ENCODE data around the gene TEDC2. TPM values are rescaled to one million over a fixed set of nuclear protein-coding genes. Genes with fewer than 3 reads are reported as not detected.

Gene TEDC2
- total RNA-seq, 1 donor from 2014 or later: 29.1 TPM

- H3K4me3 Mint-ChIP-seq: peak overlapping the region; percentile 27
- Histone ChIP-seq H3K9ac (no peak overlapping the region), H3K27me3 (peaks cover 2% of the 10 kb centered on the region), H3F3A (ENCODE audit: low read depth) (peaks cover 53% of the 10 kb centered on the region), H3K79me2 (ENCODE audit: low read depth) (peaks cover 9% of the 10 kb centered on the region), H3K36me3 (no peaks in the 10 kb centered on the region), H3K27ac (no peak overlapping the region), H3K4me3 (no peak overlapping the region), H2AFZ (replicated peaks) (no peak overlapping the region), H3K4me2 (no peak overlapping the region), H3K4me1 (peaks cover 30% of the 10 kb centered on the region), H3K9me3 (ENCODE audit: low read depth) (no peaks in the 10 kb centered on the region), H4K20me1 (ENCODE audit: low read depth) (peaks cover 15% of the 10 kb centered on the region)
- H3K4me1 Mint-ChIP-seq: peaks cover 16% of the 10 kb centered on the region
- TF ChIP-seq EZH2phosphoT487 (IDR thresholded peaks at IDR 0.05): no peak
- TF ChIP-seq CTCF (IDR thresholded peaks at IDR 0.05): peak; percentile 46
- peaks cover 3% of the 10 kb centered on the region for H3K36me3 Mint-ChIP-seq
- H3K27me3 Mint-ChIP-seq (ENCODE audit: insufficient read depth, low read depth): peaks cover 19% of the 10 kb centered on the region
- H3K9me3 Mint-ChIP-seq: no peaks in the 10 kb centered on the region
- peak; percentile 57 for DNase-seq (ENCODE audit: low spot score)
- no peak overlapping the region for H3K27ac Mint-ChIP-seq
Observed at GRCh38 chr16:2465653-2466415, 5.9 kb downstream of the TEDC2 start.

GRCh38 chr16:2466667-2467527 is 7.0 kb downstream of the TEDC2 start:
- Histone ChIP-seq H3F3A (ENCODE audit: low read depth) (peaks cover 59% of the 10 kb centered on the region), H3K4me3 (peak overlapping the region; percentile 47), H3K9ac (no peak overlapping the region), H2AFZ (replicated peaks) (no peak overlapping the region), H3K79me2 (ENCODE audit: low read depth) (no peaks in the 10 kb centered on the region), H3K9me3 (ENCODE audit: low read depth) (no peaks in the 10 kb centered on the region), H3K27ac (no peak overlapping the region), H3K4me2 (peak overlapping the region; percentile 92), H4K20me1 (ENCODE audit: low read depth) (peaks cover 6% of the 10 kb centered on the region), H3K36me3 (no peaks in the 10 kb centered on the region), H3K27me3 (peaks cover 13% of the 10 kb centered on the region), H3K4me1 (peaks cover 38% of the 10 kb centered on the region)
- TF ChIP-seq EZH2phosphoT487 (IDR thresholded peaks at IDR 0.05) (no peak), EZH2 (IDR thresholded peaks at IDR 0.05) (no peak), CTCF (IDR thresholded peaks at IDR 0.05) (no peak)
- Mint-ChIP-seq H3K4me3 (peak overlapping the region; percentile 65), H3K9me3 (no peaks in the 10 kb centered on the region), H3K4me1 (peaks cover 16% of the 10 kb centered on the region), H3K36me3 (peaks cover 3% of the 10 kb centered on the region), H3K27me3 (ENCODE audit: insufficient read depth, low read depth) (peaks cover 19% of the 10 kb centered on the region), H3K27ac (no peak overlapping the region)
- no peak for DNase-seq (ENCODE audit: low spot score)

GRCh38 chr16:2467528-2468232 is 7.8 kb downstream of the TEDC2 start:
- Histone ChIP-seq H3F3A (ENCODE audit: low read depth) (peaks cover 66% of the 10 kb centered on the region), H3K79me2 (ENCODE audit: low read depth) (no peaks in the 10 kb centered on the region), H3K4me3 (peak overlapping the region; percentile 47), H2AFZ (replicated peaks) (peak overlapping the region; percentile 17), H3K27ac (no peak overlapping the region), H3K4me1 (peaks cover 40% of the 10 kb centered on the region), H4K20me1 (ENCODE audit: low read depth) (peaks cover 14% of the 10 kb centered on the region), H3K36me3 (no peaks in the 10 kb centered on the region), H3K4me2 (peak overlapping the region; percentile 92), H3K9ac (no peak overlapping the region), H3K9me3 (ENCODE audit: low read depth) (no peaks in the 10 kb centered on the region), H3K27me3 (peaks cover 21% of the 10 kb centered on the region)
- no peaks in the 10 kb centered on the region for H3K9me3 Mint-ChIP-seq
- H3K4me3 Mint-ChIP-seq: peak overlapping the region; percentile 65
- H3K27ac Mint-ChIP-seq: no peak overlapping the region
- peaks cover 16% of the 10 kb centered on the region for H3K4me1 Mint-ChIP-seq
- H3K27me3 Mint-ChIP-seq (ENCODE audit: insufficient read depth, low read depth): peaks cover 19% of the 10 kb centered on the region
- no peak for TF ChIP-seq EZH2phosphoT487 (IDR thresholded peaks at IDR 0.05)
- peak; percentile 10 for TF ChIP-seq CTCF (IDR thresholded peaks at IDR 0.05)
- DNase-seq (ENCODE audit: low spot score): peak; percentile 84
- peaks cover 3% of the 10 kb centered on the region for H3K36me3 Mint-ChIP-seq

All from neural progenitor cell (in vitro differentiated cells).